ENCODE results near the gene GPC4.

Gene GPC4

DNA sequence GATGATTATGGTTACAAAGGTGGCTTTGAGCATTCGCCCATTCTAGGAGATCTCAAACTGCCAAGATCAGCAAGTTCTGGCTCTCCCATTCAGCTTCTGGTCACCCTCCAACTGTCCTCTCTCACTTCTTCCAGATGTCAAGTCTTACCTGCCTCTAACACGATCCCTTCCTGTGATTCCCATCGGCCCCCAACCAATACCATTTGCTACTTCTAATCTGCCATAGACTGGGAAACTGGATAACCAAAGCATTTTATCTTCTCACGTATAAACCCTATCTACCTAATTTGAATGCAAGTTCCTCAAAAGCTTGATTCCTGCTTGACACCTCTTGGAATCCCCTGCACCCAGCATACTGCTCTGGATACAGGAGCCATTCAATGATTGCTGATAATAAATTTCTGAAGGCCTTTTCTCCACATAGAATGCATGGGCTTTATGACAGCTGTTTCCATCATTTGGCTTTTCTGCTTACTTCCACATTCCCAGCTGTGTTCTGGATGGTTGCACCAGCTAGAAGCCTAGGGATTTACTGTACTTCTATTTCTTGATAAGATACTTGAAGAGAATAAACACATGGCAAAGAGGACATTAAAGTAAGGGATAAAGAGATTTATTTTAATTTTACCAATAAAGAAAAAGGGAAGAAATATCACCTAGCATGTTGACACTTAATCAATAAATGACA lies 9.6 kb downstream of the GPC4 start:
- no peak for DNase-seq

DNA sequence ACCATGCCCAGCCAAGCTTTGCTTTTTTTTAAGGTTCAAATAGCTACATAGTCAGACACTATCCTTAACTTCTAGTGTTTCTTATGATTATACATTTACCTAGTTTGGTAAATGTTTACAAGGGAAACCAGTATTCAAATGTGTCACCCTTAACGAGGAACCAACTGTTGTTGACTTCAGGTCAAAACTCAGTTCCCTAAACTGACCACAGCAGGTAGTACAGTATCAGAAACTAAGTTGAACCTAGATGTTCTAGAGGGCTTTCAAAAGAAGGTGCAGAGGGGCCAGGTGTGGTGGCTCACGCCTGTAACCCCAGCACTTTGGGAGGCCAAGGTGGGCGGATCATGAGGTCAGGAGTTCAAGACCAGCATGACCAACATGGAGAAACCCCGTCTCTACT lies 11.3 kb downstream of the GPC4 start:
- no peak for DNase-seq

DNA sequence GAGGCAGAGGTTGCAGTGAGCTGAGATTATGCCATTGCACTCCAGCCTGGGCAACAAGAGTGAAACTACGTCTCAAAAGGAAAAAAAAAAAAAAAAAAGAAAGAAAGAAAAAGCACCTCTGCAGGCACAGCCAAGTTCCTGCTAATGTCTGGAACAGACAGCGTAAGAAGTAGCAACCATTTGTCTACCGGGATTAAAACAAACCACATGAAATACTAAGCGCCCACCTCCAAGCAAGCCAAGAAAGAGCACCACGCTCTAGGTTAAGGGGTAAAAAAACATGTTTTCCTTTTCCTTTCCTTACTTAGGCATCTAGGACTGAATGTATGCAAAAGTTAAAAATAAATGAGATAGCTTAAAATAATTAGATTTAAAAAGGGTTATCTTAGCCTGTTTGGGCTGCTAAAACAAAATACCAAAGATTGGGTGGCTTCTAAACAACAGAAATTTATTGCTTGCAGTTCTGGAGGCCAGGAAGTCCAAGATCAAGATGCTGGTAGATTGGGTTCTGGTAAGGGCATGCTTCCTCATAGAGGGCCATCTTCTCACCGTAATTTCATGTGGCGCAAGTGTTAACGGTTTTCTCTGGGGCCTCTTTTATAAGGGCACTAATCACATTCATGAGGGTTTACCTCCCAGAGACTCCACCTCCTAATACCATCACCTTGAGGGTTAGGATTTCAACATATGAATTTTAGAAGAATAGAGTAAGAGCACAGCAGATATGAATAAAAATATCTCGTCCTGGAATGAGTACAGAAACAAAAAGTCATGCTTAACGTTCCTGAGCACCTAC lies 12.3 kb downstream of the GPC4 start:
- no peak for DNase-seq

DNA sequence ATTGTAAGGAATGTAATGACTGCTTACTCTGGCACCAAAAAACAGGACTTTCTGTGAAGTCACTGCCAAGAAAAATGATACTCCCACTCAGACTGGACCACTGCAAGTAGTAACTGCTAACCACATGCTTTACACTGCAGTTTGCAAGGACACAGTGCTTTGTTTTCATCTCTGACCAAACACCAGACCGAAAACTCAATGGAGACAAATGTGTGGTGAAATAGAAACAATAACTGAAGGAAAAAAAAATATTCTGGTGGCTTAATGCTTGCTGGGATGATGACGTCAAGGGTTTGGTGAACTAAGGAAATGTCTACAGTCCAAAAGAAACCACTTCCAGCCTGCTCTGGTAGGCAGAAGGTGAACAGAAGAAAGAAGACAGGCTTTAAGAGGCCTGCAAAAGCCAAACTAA lies 13.2 kb downstream of the GPC4 start:
- no peak for DNase-seq

DNA sequence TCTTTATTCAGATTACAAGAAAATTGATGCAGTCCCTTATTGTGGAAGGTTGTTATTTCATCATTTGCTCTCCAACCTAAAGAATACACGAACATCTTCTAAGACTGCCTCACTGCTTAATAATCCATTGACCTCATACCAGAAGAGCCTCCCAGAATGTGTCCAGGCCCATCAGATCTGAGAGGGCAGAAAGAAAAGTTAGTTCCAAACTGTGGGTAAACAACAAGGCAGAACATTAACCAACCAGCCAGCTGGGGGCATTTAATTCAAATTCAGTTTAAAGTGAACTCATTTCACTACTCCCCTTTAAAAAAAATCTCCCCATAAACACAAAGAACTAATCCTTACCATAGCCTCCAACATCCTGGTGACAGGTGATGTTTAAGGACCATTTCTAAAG lies 13.8 kb downstream of the GPC4 start:
- no peak for DNase-seq

DNA sequence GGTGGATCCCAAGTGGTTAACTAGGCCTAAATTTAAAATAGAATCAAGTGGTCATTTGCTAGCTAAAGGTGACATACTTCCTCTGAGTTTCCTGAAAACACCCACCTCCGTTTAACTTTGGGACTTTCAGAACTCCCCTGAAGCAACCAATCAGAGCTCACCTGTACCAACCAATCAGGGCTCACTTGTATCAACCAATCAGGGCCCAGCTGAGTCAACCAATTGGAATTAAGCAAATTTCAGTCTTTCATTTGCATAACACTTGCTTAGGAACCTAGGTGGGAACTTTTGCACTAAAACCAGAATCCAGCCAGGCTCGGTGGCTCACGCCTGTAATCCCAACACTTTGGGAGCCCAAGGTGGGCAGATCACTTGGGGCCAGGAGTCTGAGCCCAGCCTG lies 15.9 kb downstream of the GPC4 start:
- DNase-seq, result no peak

DNA sequence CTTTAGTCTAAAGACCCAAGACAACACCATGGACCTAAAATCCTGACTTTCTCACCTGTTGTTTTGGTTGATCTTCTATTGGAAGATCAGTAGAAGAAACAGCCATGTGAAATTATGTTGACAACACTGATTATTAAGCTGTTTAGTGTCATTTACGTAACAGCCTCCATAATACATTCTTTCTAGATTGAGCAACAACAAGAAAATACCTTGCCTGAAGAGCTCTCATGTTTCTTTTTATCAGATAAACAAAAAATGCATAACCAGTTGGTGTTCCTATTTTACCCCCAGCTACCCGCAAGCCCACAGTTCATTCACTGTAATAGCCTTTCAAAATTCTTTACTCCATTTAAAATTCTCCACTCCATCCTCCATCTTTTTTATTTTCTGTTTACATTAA lies 20.5 kb downstream of the GPC4 start:
- DNase-seq, result no peak

DNA sequence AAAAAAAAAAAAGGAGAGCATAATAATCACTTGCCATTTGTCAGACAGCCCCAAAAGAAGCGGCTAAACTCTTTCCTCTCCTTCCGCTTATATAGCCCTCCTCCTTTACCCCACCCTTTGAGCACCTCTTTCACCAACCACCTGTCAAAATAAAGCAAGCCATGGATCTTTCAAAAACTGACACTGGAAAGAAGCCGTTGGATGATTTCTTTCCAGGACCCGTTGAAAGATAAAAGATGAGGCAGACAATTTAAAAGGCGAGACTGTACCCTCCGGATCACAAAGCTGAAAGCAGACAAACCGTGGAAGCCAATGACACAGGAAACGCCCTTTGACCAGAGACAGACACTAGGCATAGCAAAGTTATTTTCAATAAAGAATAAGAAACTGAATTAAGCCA lies 22.6 kb downstream of the GPC4 start:
- DNase-seq, result no peak

DNA sequence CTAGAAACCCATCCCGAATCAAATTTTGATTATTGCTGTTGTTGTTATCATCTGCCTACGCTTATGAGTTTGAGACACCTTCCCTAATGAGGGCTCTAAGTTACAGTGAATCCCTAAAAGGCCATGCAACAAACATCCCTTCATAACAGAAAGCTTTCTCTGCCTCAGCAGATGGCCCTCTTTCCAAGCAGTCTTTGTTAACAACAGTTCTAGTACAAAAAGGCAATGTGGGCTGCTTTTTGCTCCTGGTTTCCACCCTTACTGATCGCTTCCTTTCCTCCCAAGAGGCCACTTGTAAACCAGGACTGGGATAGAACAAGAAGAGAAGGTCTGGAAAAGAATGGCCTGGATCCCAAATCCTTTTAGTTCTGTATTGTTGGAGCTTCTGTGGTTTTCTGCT lies 24.2 kb downstream of the GPC4 start:
- DNase-seq, result no peak

DNA sequence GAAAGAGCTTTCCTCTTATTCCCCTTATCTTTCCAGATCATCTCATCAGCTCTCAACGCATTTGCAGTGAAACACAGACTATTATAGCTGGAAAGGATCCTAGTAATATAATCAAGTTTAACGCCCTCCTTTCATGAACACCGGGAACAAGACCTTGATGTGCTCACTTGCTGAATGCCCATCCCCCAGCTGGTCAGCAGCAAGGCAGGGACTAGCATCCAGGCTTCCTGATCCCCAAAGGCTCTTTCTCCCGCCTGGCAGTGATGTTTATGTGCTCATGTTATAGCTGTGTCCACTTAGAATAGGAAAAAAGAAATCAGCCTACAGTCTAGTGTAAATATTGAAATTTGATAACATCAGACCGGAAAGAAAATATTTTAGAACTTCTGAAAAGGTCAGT lies 24.6 kb downstream of the GPC4 start:
- DNase-seq, result no peak

DNA sequence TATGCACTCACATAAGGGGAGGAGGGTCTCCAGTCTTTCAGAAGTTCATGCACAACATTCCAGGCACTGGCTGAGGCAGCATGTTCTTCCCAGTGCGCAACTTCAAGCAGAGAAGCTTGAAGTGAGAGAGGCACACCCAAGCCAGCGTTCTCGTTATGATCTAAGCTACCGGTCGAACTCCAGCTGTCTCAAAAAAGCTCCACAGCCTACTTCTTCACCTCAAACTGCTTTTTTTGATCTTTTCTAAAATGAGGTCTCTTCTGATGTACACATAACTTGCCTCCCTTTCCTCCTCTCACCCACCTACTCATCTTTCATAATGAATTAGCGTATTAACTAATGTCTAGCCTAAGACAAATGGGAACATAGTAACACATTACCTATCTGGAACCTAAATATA lies 25.3 kb downstream of the GPC4 start:
- no peak for DNase-seq

DNA sequence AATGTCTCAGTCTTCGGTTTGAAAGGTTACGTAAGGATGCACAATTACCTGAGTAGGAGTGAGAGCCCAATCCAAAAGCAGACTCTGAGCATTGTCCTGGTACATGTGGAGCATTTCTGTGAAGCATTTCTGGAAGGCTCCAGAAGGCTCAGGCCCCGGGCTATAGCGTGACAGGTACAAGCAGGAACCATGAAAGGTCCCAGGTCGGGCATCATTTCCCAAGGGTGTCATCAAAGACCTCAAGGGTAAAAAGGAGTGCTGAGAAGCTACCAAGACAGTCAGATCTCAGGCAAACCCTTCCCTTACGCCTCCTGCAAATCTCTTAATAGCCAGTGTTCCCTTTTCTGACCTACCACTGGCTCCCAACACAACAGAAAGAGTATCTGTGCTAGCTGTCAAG lies 30.8 kb downstream of the GPC4 start:
- no peak for DNase-seq

DNA sequence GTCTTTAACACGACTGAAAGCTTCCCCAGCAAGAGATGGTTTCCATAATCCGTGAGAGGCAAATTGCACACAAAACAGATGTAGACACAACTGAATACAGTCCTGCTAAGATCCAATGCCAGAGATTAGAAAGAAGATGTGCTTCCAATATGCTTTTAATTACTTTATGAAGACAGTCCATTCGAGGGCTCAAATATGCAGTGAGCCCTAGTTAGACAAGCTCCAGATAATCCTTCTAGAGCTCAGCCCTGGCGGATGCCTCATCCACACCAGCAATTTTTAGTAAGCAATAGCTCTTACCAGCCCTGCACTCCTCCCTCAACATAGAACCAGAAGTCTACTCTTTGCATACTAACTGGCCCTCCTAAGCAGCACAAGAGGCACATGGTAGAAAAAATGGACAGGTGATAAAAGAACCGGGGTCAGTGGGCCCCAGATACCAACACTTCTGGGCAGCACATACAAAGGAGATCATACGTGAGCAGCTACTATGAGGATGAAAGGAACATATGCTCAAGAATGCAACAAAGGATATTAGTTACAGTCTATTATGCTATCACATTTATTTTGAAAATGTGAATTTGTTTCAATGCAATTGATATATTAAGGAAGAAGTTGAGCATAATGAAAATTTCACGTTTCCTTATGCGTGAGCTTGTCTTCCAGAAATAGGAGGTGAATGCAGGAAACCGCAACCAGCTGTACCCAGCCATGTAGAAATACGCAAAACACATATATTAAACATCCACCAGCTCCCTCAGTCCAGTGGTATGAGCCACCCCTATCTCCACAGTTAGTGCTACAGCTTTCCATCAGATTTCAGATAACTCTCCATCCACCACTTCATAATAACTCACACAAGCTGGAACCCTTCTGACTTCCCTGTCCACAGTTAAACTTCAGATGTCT lies 34.3 kb downstream of the GPC4 start:
- no peak for DNase-seq

DNA sequence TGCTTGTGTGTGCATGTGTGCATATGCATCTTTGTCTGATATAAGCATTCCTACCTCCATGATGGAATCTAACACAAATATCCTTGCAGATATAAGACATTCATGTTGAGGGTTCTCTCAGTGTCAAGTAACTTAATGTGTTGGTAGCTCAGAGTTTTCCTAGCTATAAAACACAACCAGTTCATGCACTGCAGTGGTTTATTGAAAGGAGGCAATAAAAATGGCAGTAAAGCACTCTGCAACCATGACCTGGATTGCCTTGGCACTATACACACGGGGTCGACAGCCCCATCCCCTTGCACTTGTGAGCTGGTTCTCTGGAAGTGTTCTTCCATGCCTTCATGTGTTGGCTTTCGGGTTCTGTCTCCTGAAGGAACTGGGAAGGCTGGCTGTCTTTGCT lies 38.9 kb downstream of the GPC4 start:
- DNase-seq, result no peak

DNA sequence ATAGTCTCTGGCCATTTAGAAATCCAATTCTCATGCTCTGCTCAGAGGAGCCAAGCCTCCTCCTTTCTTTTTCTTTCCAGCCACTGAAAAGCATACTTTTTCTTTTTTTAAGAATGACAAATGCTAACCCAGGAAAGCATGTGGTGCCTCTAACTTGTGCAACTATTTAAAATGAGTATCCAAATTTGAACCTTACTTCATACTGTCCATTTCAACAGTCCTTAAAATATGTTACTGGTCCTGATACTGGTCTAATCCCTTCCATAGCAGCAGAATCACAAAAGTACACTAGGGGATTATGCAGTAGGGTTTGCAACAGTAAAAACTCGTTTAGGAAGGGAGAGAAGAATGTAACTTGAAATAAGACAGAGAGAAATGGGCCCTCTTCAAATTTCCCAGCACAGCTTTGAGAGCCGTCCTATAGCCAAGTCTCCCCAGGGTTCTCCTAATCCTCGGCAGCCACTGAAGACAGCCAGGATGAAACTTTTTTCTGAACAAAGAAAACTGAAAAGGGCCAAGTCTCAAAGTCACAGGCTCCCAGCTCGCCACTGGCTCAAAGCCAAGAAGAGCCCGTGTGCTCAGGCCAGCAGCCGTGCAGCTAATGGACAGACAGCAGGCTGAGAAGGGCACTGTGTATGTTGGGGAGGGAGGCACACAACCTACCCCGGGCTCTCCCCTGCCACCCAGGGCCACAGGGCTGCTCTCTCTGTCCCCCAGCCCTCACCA lies 39.5 kb downstream of the GPC4 start:
- DNase-seq, result no peak

DNA sequence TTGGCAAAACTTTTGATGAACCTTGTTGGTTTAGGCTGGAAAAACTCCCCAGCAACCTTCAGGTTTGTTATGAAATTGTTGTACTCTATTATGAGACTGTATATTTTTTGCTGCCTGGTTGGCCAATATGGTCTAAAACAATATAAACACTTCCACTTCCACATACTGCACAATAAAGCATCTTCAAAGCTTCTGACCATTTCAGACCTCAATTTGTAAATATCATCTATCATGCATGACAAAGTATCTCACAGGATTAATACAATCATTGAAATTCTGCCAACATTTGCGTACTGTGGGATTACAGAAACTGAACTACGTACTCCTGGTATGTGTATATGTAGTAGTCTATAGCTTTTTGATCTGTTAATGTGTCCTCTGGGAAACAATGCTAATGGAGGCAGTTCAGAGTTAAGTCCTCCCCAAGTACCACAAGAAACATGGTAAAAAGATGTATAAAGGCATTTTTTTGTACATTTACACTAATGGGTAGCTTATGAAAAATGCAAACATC lies 40.4 kb downstream of the GPC4 start:
- no peak for DNase-seq

DNA sequence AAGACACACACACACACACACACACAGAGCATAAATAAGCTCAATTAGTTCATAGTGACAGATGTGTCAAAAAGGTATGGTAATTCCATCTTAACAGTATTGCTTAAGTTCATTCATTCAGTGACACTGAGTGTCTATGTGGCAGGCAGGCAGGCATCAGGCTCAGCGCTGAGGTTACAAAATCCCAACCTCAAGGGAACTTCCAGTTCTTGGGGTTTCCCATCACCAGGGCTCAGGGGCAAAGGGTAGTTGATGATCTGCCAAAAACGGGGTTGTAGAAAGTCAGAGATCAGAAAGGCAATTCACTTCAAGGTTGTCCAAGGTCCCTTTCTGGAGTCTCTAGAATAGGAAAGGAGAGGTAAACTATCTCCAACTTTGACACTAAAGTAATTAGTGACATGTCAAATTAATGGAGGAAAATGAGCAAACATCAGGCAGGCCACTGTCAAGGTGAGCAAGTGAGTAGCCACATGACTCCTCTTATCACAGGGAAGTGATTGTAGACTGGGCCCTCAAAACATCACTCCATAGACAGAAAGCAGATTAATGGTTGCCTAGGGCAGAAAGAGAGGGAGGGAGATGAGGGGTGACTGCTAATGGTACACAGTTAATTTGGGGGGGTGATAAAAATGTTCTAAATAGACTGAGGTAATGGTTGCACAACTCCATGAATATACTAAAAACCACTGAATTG lies 41.8 kb downstream of the GPC4 start:
- no peak for DNase-seq

DNA sequence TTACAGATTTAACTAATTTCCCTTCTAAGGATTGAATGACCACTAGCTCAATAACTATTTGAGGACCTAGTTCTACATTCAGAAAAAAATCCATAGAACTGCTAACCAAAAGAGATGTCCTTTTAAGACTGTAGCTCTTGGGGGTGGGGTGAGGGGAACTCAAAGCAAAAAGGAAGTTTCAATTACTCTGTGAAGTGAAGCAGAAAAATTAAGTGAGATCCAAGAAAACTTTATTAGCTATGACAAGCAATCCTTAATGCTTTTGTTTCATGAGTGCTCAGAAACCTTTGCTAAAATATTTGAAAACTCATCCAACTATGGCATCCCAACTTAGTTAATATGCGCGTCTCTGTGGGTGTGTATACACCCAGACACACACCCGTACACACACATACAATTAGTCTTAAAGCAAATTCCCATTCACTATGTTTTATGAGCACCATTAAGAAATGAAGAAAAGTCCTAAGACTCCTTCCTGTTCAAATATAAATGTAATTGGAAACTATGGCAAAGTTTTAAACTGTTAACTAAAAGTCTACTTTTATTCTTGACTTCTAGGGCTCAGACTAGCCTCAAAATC lies 44.5 kb downstream of the GPC4 start:
- no peak for DNase-seq

DNA sequence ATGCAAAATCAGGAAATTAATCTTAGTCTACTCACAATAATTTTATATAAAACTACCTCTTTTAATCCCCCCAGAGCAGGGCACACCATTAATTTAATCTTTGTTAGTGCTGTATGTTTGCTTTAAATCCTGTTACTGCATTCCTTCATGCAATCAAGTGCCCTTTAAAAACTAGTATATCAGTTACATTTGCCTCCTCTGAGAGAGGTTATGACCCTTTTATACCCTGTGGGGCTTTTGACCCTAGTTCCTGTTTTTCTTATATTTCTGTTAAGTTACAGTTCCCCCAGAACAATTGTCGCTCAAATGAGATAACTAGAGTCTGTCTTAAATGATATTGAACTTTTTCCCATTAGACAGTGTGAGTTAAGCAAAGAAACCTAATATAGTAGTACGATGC lies 46.2 kb downstream of the GPC4 start:
- no peak for DNase-seq

DNA sequence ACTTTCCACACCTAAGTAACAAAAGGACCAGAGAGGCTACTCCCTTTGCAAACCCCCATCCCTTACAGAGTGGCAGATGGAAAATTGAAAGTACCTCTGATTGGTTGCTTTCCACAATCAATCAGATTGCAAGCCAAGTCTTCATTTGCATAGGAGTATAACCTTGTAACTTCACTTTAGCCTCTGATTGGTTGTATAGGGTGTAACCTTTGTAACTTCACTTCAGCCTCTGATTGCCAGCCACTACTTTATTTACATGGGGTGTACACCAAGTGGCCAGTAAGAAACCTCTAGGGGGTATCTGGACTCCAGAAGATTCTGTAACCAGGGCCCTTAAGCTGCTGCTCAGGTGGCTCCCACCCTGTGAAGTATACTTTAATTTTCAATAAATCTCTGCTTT lies 48.6 kb downstream of the GPC4 start:
- DNase-seq, result no peak

DNA sequence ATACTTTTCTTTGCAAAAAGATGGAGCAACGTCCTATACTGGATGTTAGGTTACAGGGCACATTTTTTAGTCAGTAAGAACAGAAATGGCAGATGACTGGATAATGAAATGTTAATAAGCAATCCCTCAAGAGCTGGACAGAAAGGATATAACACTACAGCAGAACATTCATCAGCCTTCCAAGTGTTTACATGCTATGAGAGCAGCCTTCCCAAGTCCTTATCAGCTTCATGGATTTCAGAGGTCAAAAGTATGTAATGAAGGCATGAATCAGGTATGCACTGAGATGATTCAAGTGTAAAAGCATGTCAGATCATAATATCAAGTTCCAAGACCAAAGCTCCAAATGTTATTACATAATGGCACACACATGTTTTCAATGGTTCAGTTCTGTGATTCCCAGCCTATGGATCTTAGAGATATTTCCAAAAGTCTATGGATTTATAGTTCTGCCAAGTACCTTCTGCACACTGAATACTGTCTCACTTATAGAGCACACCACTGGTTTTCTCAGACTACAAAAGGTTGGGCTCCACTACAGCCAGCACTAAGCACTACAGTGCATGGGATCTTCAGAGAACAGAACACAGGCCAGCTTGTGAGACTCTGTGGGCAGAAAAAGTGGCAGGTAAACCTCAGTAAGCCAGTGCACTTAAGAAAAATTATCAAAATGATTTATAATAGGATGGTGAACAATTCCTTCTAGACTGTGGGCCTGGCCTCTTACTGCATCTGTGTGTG lies 49.2 kb downstream of the GPC4 start:
- DNase-seq, result no peak

All from NK-92 treated with Interleukin-12 subunit alpha and Interleukin-12 subunit beta, amount 100 ng/mL, for 24 hours (cell line).